Transverse colon (tissue), 4 donors: ENCODE data around the gene DES. TPM values are rescaled to one million over a fixed set of nuclear protein-coding genes. Genes with fewer than 3 reads are reported as not detected.

ENCODE experiments used
- DNase-seq: peaks from one replicate; pipeline ENCODE4 v3.0.0-alpha.2; 2019
- H3K27ac ChIP-seq, 4 donors: fragments of 200-600 bp; sonication (generic); 2 replicates each; pipeline ENCODE4 v1.5.1; 2016 to 2018; ENCODE audit warnings: inconsistent platforms in 4 of 4
- H3K27me3 ChIP-seq: fragments of 200-600 bp; sonication (generic); 2 replicates; pipeline ENCODE4 v1.5.1; 2017; ENCODE audit warnings: inconsistent platforms
- H3K36me3 ChIP-seq, 4 donors: fragments of 200-600 bp; sonication (generic); 2 replicates each; pipeline ENCODE4 v1.5.1; 2017 to 2019; ENCODE audit warnings: inconsistent platforms in 4 of 4
- H3K4me1 ChIP-seq, 4 donors: fragments of 200-600 bp; sonication (generic); 2 replicates each; pipeline ENCODE4 v1.5.1; 2017 to 2020; ENCODE audit warnings: inconsistent platforms in 4 of 4
- H3K4me3 ChIP-seq, 4 donors: fragments of 200-600 bp; sonication (generic); 1 replicate in 1 of 4; 2 replicates in 3 of 4; pipeline versions ENCODE4 v1.5.1 to v1.6.1; 2017 to 2019; ENCODE audit warnings: inconsistent platforms in 4 of 4
- H3K9me3 ChIP-seq, 2 donors: fragments of 200-600 bp; sonication (generic); 2 replicates each; pipeline ENCODE4 v1.5.1; 2017 to 2019; ENCODE audit warnings: inconsistent platforms in 2 of 2
- CTCF ChIP-seq, 5 experiments: fragments of 200-600 bp in 3 of 5; fragments of 450-650 bp in 2 of 5; sonication (generic) in 3 of 5; IDR thresholded peaks; 1 replicate in 2 of 5; 2 replicates in 3 of 5; pipeline ENCODE4 v1.5.1; 2016 to 2017; ENCODE audit warnings: antibody characterized with exemption in 5 of 5, inconsistent platforms in 3 of 5, mild to moderate bottlenecking in 2 of 5, moderate library complexity in 1 of 5
- EP300 ChIP-seq: sonication (generic); formaldehyde crosslinking; IDR thresholded peaks from one replicate; pipeline ENCODE4 v1.6.1; 2017; ENCODE audit warnings: antibody characterized with exemption, low read depth
- POLR2A ChIP-seq: fragments of 450-650 bp; IDR thresholded peaks from one replicate; pipeline ENCODE4 v1.6.1; 2016; ENCODE audit warnings: antibody characterized with exemption, mild to moderate bottlenecking, moderate library complexity
- POLR2AphosphoS5 ChIP-seq, 3 donors: sonication (generic); formaldehyde crosslinking; IDR thresholded peaks; one replicate each; pipeline ENCODE4 v1.6.1; 2016; ENCODE audit warnings: antibody characterized with exemption in 3 of 3
- WGBS, 2 donors: methylation state at CpG; one replicate each; pipeline ENCODE4 v1.1.5; 2018; ENCODE audit warnings: low coverage in 1 of 2; 5-methylcytosine and 5-hydroxymethylcytosine counted together
- in situ Hi-C, 4 donors: fragments of 200-750 bp; cut with MboI; loops; one replicate each; pipeline versions ENCODE4 v1.15.0 to v1.15.1; 2017; ENCODE audit warnings: low sequenced_read_pairs in 3 of 4, low pct_ligation_motif_present in 1 of 4, low pct_unique_long_range_greater_than_20kb in 1 of 4
- intact Hi-C: fragments of 100-400 bp; cut with DNase I; formaldehyde crosslinking; loops from one replicate; pipeline ENCODE4 v1.15.1; 2023; ENCODE audit warnings: low total_unique reads
- total RNA-seq, 4 donors: library from RNA; depleted of rRNA; stranded (reverse); fragments of >200 nt; gene quantifications; one replicate each; pipeline ENCODE4 v1.1.0, GENCODE V29; 2016

Gene DES
- total RNA-seq, 4 donors from 2014 or later: 1,000 to 12,373 (median 1,519) TPM

GRCh38 chr2:219402665-219403515, 15.3 kb upstream of the DES start:
- H3K36me3 ChIP-seq: no peaks in the 10 kb centered on the region
- DNase-seq: peak; percentile 59
- in situ Hi-C loops (loop anchor here in 3 of 4 donors (10.0 kb wide), 1 partner anchor 122 kb away; no protein-coding TSS in a partner anchor), intact Hi-C loops (no loop called here)
- H3K4me1 ChIP-seq: peaks cover 17 to 45% (median 28%) of the 10 kb centered on the region in 4 donors
- H3K4me3 ChIP-seq: no peak overlapping the region
- no peaks in the 10 kb centered on the region for H3K27me3 ChIP-seq
- no peaks in the 10 kb centered on the region for H3K9me3 ChIP-seq
- H3K27ac ChIP-seq: peak overlapping the region; percentile 79 to 91 (median 86)
- TF ChIP-seq POLR2A (no peak), CTCF (IDR thresholded peaks at IDR 0.05) (peak; percentile 87 to 93 (median 89)), POLR2AphosphoS5 (IDR thresholded peaks at IDR 0.05) (no peak)
- WGBS, 2 donors: 17 to 44% methylated on average over 7 to 15 of the region's 15 CpGs

- Histone ChIP-seq H3K36me3 (no peaks in the 10 kb centered on the region), H3K9me3 (no peaks in the 10 kb centered on the region), H3K27ac (peak overlapping the region; percentile 79 to 91 (median 86)), H3K27me3 (no peaks in the 10 kb centered on the region), H3K4me3 (no peak overlapping the region), H3K4me1 (peaks cover 9 to 37% (median 21%) of the 10 kb centered on the region in 4 donors)
- TF ChIP-seq EP300: no peak
- TF ChIP-seq POLR2A: no peak
- TF ChIP-seq POLR2AphosphoS5 (IDR thresholded peaks at IDR 0.05): no peak
- no peak for TF ChIP-seq CTCF (IDR thresholded peaks at IDR 0.05)
- WGBS, 2 donors: 84 to 88% methylated on average over 5 to 9 of the region's 9 CpGs
- in situ Hi-C loops: loop anchor here in 3 of 4 donors (10.0 kb wide), 1 partner anchor 121 kb away; no protein-coding TSS in a partner anchor
- intact Hi-C loops: loop anchor here (2.0 kb wide), 1 partner anchor 17 kb away; no protein-coding TSS in a partner anchor
- DNase-seq: no peak
These were observed 14.3 kb upstream of the DES start for GRCh38 chr2:219403861-219404260.

GRCh38 chr2:219404291-219404910, 13.8 kb upstream of the DES start:
- DNase-seq: no peak
- Histone ChIP-seq H3K4me3 (no peak overlapping the region), H3K27ac (peak overlapping the region; percentile 79 to 91 (median 86)), H3K36me3 (no peaks in the 10 kb centered on the region), H3K27me3 (no peaks in the 10 kb centered on the region), H3K4me1 (peaks cover 3 to 31% (median 18%) of the 10 kb centered on the region in 4 donors), H3K9me3 (no peaks in the 10 kb centered on the region)
- intact Hi-C loops (loop anchor here (2.0 kb wide), 1 partner anchor 16 kb away; no protein-coding TSS in a partner anchor), in situ Hi-C loops (loop anchor here in 3 of 4 donors (10.0 kb wide), 1 partner anchor 120 kb away; no protein-coding TSS in a partner anchor)
- 73 to 77% methylated on average over 7 to 10 of the region's 10 CpGs for WGBS, 2 donors
- TF ChIP-seq CTCF (IDR thresholded peaks at IDR 0.05): no peak
- TF ChIP-seq POLR2AphosphoS5 (IDR thresholded peaks at IDR 0.05): no peak
- TF ChIP-seq POLR2A: no peak
- no peak for TF ChIP-seq EP300

GRCh38 chr2:219404954-219405353, 13.2 kb upstream of the DES start:
- no peak for TF ChIP-seq CTCF (IDR thresholded peaks at IDR 0.05)
- TF ChIP-seq POLR2AphosphoS5 (IDR thresholded peaks at IDR 0.05): no peak
- TF ChIP-seq EP300: no peak
- no peak for TF ChIP-seq POLR2A
- H3K27me3 ChIP-seq: no peaks in the 10 kb centered on the region
- no peaks in the 10 kb centered on the region for H3K9me3 ChIP-seq
- peak overlapping the region; percentile 79 to 91 (median 86) for H3K27ac ChIP-seq
- in situ Hi-C loops: loop anchor here in 3 of 4 donors (10.0 kb wide), 1 partner anchor 120 kb away; no protein-coding TSS in a partner anchor
- no peak for DNase-seq
- no peak overlapping the region for H3K4me3 ChIP-seq
- H3K4me1 ChIP-seq: peaks cover 0 to 26% (median 16%) of the 10 kb centered on the region in 4 donors
- intact Hi-C loops: loop anchor here (2.0 to 5.0 kb wide), 2 partner anchors 16 to 47 kb away; no protein-coding TSS in a partner anchor
- no peaks in the 10 kb centered on the region for H3K36me3 ChIP-seq
- WGBS, 2 donors: 63% methylated on average over 7 of the region's 7 CpGs; no CpG with 5 or more reads in 1 of the 2 donors
